DMS79 treated with DMSO at 0.1 percent for 48 hours (cell line): ENCODE data around the gene DHX16.
"Not testable (repeated sequence)": the region's sequence is repeated elsewhere in the genome, so short reads cannot be mapped to it uniquely, and the experiment has no call there.

ENCODE experiments used
- DNase-seq: peaks from one replicate; lab custom pipeline; 2025; lab: John Stamatoyannopoulos, UW

The DHX16 gene

GRCh38 chr6:30678964-30679726, 6.3 kb upstream of the DHX16 start:
- DNase-seq, result peak; percentile 15

DNA sequence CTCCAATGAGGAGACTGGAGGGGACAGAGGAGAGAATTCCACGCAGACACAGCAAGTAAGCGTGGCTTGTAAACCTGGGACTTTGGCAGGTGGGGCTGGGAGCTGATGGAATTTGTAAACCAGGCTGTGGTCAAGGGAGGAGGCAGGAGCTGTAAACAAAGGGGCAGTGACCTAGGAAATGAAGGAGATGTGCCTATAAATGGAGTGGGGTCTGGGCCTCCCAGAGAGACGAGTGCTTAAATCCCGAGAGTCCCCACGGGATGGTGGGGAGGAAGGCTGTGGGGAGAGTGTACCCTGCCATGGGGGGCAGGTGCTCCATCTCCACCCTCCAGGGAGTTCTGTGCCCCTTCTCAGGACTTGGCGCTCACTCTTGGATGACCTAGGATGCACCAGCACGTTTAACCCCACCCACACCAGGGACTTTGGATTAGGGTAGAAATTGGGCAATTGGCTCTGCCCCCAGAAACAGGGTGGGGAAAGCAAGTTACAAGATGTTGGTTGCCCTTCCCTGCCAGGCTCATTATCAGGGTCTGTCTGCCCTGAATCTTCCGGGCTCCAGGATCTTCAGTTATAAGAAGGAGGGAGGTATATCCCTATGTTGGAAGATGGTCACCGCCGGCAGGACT, 4.0 kb upstream of the DHX16 start:
- no peak for DNase-seq

- DNase-seq, result no peak
These were observed 1.9 kb downstream of the DHX16 start for GRCh38 chr6:30670760-30671527.

- not testable (repeated sequence) for DNase-seq
These were observed 6.5 kb downstream of the DHX16 start for GRCh38 chr6:30666300-30666699.

DNA sequence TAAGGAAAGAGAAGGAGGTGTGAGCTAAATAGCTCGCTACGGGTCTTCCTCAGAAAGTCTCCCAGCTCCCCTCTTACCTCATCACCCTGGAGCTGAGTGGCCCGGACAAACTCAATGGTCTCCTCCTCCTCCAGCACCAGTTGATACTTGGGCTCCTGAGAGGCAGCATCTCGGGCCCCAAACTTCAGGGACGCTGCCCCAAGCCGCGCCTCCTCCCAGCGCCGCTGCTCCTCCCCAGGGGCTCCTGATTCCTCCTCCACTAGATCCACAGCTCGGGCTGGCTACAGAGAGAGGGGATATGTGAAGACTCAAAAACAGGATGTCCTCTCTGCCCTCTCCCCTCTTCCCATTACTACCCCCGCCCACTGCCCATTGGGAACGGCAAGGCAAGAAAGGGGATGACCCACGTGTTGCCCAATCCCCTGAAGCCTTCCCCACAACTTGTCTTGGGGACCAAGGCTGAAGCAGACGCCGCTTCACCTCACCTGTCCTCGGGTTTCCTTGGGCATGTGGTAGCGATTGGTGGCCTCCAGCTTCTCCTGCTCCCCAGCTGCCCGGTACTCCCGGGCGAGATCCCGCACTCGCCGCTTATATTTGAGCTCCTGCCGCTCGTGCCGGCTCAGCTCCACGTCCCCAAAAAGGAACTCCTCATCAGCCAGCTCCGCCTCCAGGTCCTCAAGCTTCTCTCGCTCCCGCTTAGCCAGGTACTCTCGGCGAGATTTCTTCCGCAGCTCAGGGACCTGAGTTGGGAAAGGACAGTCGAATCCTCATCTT, 7.6 kb downstream of the DHX16 start:
- DNase-seq, result no peak

DNA sequence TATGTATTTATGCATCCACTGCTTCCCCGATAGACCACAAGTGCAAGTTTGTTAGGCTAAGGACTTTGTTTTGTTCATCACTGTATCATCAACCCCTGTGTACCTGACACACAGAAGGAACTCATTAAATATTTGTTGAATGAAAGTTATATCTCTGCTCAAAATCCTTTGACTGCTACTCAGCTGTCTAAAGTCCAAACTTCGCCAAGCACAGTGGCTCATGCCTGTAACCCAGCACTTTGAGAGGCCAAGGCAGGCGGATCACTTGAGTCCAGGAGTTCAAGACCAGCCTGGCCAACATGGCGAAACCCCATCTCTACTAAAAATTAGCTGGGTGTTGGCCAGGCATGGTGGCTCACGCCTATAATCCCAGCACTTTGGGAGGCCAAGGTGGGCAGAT, 14.9 kb downstream of the DHX16 start:
- DNase-seq, result not testable (repeated sequence)

- DNase-seq, result no peak
These were observed 15.4 kb downstream of the DHX16 start for GRCh38 chr6:30657454-30657853.

GRCh38 chr6:30656513-30656912, 16.3 kb downstream of the DHX16 start:
- DNase-seq, result no peak

DNA sequence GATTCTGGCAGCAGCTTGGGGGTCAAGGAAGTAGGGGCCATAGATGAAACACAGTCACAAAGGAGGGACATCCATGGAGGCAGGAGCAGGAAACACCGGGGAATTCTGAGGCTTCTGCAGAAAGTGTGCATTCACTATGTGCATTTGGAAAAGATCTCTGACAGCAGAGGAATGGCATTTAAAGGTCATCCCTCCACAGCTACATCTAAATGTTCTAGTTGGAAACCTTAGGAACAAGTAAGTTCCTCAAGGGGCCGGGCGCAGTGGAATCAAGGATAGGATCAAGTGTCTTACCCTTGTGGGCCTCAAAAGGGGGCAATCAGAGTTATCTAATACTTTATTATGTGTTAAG, 17.1 kb downstream of the DHX16 start:
- no peak for DNase-seq

DNA sequence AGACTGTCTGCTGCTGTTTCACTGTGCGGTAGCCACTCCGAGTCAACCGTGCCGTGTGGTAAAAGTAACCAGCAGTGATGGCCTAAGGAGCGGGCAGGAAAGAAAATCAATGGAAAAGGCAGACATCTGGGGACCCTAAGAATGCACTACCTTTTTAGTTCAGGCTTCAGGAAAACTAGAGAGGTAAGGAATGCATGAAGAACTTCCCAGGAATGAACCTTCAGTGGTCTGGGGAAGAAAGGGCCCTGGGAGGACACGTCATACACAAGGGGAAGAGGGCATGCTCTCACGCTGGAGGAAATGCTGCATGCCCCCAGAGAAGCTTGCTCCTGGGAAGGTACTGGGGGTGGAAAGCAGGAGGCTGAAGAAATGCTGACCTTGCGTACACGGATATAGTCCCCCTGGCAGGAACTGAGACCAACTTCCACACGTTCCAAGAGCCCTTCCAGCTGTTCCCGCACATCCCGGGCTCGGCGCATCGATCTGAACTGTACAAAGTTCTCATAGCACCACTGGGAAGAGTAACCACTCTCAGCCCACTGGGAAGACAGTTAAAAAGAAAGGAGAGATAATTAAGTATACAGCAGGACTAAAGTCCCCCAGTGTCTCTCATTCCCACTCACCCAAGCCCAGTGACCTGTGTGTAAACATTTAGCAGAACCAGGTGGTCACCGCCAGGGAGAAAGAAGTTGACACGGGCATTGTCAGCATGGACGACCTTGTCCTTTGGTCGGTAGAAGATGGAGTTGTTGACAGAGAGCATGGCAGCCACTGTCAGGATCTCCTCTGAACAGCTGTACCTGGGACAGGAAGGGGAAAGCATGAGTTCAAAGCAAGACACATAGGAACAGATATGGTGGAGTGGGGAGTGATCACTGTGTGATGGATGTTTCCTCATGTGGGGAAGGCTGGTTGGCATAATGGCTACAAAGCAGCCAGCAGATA, 17.7 kb downstream of the DHX16 start:
- no peak for DNase-seq

GRCh38 chr6:30651143-30651542, 21.7 kb downstream of the DHX16 start:
- no peak for DNase-seq

DNA sequence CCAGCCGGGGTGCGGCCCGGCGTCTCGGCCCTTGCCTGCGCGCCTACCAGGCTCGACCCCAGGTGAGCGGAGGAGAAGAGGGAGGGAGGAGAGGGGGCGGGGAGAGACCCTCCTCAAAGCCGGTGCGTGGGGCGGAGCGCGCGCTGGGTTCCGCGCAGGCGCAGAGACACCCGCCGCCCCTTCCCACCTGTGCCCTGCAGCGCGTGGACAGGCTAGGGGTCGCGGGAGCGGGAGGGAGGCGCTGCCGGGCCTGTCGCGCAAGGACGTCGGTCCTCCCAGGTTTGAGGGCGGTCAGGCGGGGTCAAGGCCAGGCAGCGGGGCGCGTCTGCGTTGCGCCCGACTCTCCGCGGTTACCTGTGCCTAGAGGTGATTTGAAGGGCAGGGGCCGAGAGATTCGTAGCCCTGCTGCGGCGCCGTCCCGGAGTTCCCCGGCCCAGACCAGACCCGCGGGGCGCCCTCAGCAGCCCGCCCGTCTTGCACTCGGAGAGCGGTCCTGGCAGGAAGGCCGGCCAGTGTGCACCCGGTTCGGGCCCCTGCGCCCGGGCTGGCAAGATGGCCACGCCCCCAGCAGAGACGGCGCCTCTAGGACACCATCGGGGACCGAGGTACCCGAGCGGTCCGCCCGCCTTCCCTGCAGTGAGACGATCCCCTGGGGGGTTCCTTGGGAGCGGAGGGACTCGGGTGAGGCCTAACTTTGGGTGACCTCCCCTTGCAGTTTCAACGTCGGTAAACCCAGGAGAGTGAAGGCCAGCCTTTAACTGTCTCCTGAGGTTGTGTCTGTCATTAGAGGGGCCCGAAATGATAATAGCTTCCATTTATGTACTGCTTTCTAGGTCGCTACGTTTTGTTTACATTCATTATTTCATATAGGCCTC, 25.3 kb downstream of the DHX16 start:
- DNase-seq, result peak; percentile 88

DNA sequence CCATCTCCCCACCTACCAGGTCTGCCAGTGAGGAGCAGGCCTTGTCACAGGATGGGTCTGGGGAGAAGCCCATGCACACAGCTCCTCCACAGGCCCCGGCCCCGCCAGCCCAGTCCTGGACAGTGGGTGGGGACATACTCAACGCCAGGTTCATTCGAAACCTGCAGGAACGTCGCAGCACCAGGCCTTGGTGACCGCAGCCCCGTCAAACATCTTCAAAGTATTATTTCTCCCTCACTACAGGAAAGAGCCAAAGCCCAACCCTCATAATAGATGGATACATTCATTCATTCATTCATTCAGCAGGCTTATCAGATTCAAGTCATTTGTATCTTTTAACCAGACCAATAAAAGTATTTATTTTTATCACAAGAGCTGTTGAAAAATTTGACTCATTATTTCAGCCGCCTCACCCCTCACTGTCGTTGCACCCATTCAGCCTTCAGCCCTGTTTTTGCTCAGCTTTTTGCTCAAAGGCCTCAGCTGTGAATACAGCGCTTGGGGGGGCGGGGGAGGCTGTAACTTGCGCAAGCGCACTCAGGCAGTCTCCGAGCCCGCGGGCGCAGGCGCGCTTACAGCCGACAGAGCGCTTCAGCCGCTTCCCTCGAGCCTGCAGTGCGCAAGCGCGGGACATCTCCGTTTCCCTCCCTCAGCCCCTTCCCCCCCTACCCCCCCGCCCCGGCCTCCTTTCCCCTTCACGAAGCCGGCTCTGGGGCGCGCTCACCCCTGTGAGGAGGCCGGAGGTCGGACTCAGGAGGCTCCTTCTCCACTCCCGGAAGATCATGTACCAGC, 26.2 kb downstream of the DHX16 start, which contains the start of gene C6orf136:
Gene C6orf136, plus strand, starts transcription at position 684 of the 792 bp plus-strand sequence. Its CDS starts 99 bp downstream, at position 783.
- DNase-seq, result peak; percentile 88

- DNase-seq, result no peak
These were observed 26.8 kb downstream of the DHX16 start for GRCh38 chr6:30645989-30646388.

DNA sequence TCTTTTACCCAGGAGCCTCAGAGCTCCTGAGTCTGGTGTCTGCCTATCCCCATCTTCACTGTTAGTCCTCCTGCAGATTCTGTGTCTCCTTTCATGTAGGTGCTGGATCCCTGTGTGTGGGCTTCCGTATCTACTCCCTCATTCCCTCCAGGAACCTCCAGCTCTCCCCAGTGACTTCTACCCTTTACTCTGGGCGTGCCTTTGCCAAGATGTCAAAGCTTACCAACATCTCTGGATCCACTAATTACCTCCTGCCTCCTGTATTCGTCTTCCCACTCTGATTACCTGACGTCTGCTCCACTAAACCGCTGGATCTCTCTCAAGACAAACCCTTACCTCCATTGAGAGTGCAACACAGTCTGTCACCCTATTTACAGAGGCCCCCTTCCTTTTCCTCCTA, 28.0 kb downstream of the DHX16 start:
- no peak for DNase-seq

GRCh38 chr6:30643656-30644055, 29.1 kb downstream of the DHX16 start:
- no peak for DNase-seq

DNA sequence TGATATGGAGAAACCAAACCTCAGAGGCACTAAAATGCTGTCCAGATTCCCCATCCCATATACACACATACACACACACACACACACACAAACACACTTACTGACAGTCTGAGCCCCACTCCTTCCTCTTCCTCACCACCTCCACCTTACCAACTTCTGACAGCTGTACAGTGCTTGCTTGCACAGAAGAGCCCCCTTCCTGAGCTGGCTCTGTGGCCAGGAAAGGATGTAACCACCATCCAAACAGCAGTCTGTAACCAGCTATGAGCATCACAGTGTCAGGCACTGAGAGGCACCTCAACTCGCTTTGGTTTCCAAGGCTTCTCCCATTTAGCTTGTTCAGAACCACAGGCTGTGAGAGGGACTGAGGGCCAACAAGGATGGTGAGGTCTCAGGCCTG, 31.8 kb downstream of the DHX16 start:
- no peak for DNase-seq

- DNase-seq, result no peak
These were observed 32.3 kb downstream of the DHX16 start for GRCh38 chr6:30640481-30640880.

GRCh38 chr6:30635834-30636233, 37.0 kb downstream of the DHX16 start:
- DNase-seq, result no peak
